Fibroblast of mammary gland (primary cell): ENCODE measurements around the gene FIS1.

ENCODE experiments used
- DNase-seq: peaks from one replicate; pipeline ENCODE4 v3.0.0-alpha.2; 2010; ENCODE audit warnings: low read depth
- H3K4me3 ChIP-seq: 2 replicates; pipeline ENCODE4 v1.5.1; 2011; ENCODE audit warnings: low read depth, mild to moderate bottlenecking, low read length, moderate library complexity; ENCODE audit not compliant: control insufficient read depth
- CTCF ChIP-seq: conservative IDR thresholded peaks from 2 replicates; pipeline ENCODE4 v1.5.1; 2011; ENCODE audit warnings: low read depth, low read length, inconsistent platforms; ENCODE audit not compliant: control insufficient read depth, insufficient read depth

Gene FIS1

GRCh38 chr7:101240226-101241014 is 4.5 kb downstream of the FIS1 start:
- peak; percentile 68 for DNase-seq
- no peak overlapping the region for H3K4me3 ChIP-seq
- TF ChIP-seq CTCF = no peak

GRCh38 chr7:101239951-101240220 is 5.0 kb downstream of the FIS1 start:
- no peak for DNase-seq
- no peak for TF ChIP-seq CTCF
- H3K4me3 ChIP-seq = no peak overlapping the region

- DNase-seq = no peak
- TF ChIP-seq CTCF = no peak
- no peak overlapping the region for H3K4me3 ChIP-seq
Observed at GRCh38 chr7:101239191-101239950, 5.5 kb downstream of the FIS1 start.

DNA sequence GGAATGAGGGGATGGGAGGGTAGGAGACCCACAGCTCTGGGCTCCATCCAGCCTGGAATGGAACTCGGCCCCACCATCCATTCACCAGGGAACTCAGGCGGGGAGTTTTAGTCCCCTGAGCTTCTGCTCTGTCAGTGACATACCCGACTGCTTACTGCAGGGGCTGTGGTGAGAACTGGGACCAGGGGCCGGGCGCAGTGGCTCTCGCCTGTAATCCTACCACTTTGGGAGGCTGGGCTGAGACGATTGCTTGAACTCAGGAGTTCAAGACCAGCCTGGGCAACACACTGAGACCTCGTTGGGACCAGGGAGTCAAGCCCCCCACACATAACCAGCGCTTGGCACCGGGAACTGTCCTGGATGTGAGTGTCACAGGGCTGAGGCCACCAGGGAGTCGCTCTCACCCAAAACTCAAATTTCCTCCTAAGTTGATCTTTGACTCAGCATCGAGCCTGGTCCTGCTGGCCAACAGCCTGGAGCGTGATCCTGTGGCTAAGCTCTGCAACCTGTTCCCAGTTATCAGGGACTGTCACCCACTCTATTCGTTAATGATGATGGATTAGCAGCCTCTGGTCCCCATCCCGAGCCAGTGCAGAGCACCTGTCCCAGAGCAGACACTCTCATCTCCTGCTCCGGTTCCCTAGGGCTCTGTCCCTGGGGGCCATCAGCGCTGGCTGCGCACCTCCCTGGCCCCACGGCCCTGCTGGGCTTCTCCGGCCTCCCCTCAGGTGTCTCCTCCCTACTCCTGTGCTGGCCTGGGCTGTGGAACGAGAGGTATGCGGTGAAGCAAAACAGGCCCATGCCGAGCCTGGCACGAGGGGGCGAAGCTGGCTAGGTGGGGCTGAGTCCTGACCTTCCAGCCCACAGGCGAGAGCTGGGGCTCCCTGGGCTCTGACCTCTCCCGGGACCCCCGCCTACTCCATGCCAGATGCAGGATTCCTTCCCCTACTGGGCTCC is 6.4 kb downstream of the FIS1 start:
- DNase-seq = peak; percentile 35
- no peak overlapping the region for H3K4me3 ChIP-seq
- TF ChIP-seq CTCF = no peak

DNA sequence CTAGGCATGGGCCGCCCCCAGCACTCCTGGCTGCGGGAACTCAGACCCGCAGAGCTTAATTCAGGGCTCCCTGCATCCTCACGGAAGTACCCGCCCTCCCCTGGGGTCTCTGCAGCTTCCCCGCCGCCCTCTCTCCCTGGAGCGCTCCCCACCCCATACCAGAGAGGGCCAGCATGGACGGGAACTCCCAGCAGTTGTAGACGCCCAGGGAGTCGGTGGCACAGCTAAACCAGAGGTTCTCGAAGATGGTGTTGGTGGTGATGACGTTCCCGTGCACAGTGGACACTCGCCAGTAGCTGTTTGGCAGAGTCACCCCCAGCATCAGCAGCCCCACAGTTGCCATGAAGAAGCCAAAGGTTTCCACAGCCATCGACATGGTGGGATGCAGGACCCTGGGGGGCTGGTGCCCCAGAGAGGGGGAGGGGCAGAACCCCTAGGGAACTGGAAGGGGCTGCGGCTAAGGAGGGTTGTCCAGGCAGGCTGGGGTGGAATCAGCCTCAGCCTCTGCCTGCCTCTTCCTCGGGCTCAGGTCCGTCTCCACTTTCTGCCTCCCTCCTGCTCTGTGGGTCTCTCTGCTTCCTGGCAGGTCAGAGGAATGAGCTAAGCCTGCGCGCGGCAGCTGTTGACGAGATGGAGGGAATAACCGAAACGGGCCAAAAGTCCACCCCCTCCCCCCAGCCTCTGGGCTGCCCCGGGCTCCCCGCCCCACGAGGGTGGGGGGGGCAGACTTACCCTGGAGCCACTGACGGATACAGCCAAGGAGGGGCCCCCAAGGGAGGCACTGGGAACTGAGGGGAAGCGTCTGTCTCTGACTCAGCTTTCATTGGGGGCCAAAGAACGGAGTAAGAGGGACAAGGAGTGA is 7.4 kb downstream of the FIS1 start, which contains the start of gene CLDN15:
CLDN15 (minus strand) TSS at position 597 of the 862 bp plus-strand sequence; CDS start at position 376, 221 bp downstream.
- peak; percentile 87 for DNase-seq
- no peak within 1 kb of the TSS for H3K4me3 ChIP-seq
- no peak for TF ChIP-seq CTCF
